ENCODE data around the gene PEX26.

Gene PEX26

GRCh38 chr22:18109410-18110193, 31.8 kb downstream of the PEX26 start:
- no peaks in the 10 kb centered on the region for H3K27me3 ChIP-seq (replicated peaks; ENCODE audit: control insufficient read depth, insufficient read depth, low read length)
- no peak for DNase-seq (ENCODE audit: extremely low read depth, insufficient read length)
- H3K4me3 ChIP-seq (replicated peaks; ENCODE audit: low read depth, low read length), result peak overlapping the region; percentile 64
- no peak for TF ChIP-seq CTCF (IDR thresholded peaks at IDR 0.05; ENCODE audit: insufficient read depth, low read length, poor library complexity, severe bottlenecking)
- H3K36me3 ChIP-seq (ENCODE audit: control insufficient read depth, insufficient read depth, low read length), result no peaks in the 10 kb centered on the region

GRCh38 chr22:18110194-18110953, 32.6 kb downstream of the PEX26 start, which contains the start of gene TUBA8:
Gene TUBA8, plus strand, starts transcription at chr22:18110809. Its CDS starts 57 bp downstream, at chr22:18110866.
- peak; percentile 85 for DNase-seq (ENCODE audit: extremely low read depth, insufficient read length)
- Histone ChIP-seq H3K27me3 (replicated peaks; ENCODE audit: control insufficient read depth, insufficient read depth, low read length) (no peaks in the 10 kb centered on the region), H3K4me3 (replicated peaks; ENCODE audit: low read depth, low read length) (peak within 1 kb of the TSS; percentile 64), H3K36me3 (ENCODE audit: control insufficient read depth, insufficient read depth, low read length) (no peaks in the 10 kb centered on the region)
- peak; percentile 22 for TF ChIP-seq CTCF (IDR thresholded peaks at IDR 0.05; ENCODE audit: insufficient read depth, low read length, poor library complexity, severe bottlenecking)

DNA sequence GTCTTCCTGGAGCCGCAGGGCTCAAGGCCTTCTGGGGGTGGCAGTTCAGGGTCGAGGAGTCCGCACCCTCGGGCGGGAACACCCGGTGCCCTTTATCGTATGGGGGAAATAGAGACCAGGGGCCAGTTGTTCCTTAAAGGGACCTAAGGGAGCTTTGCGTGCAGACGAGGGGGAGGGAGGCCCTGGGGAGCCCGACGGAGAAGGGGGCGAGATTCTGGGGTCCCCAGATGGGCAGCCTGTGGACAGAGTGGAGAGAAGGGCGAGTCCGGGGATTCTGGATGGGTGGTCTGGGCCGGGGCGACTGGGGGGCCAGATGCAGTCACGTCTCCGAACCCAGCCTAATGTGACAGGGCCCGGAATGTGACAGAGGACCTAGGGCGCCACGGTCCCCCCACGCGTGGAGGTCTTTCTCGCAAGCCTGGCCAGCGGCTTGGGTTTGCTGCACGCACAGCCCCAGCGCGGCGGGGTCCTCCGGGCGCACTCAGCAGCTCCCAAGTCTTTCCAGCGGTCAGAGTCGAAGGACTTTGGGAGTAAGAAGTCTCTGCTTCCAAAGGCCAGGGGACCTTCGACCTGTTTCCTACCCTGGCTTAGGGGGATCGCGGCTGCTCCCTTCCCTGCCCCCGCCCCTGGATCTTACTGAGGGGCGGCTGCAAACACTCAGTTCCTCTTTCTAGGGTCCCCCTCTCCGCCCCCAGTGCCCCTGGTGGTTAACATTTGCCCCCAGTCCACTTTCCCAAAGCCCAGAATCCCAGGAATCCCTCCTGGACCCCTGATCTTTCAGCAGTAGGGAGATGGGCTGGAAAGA, 33.4 kb downstream of the PEX26 start:
- H3K36me3 ChIP-seq (ENCODE audit: control insufficient read depth, insufficient read depth, low read length), result no peaks in the 10 kb centered on the region
- peak overlapping the region; percentile 64 for H3K4me3 ChIP-seq (replicated peaks; ENCODE audit: low read depth, low read length)
- DNase-seq (ENCODE audit: extremely low read depth, insufficient read length), result no peak
- H3K27me3 ChIP-seq (replicated peaks; ENCODE audit: control insufficient read depth, insufficient read depth, low read length), result no peaks in the 10 kb centered on the region
- no peak for TF ChIP-seq CTCF (IDR thresholded peaks at IDR 0.05; ENCODE audit: insufficient read depth, low read length, poor library complexity, severe bottlenecking)

DNA sequence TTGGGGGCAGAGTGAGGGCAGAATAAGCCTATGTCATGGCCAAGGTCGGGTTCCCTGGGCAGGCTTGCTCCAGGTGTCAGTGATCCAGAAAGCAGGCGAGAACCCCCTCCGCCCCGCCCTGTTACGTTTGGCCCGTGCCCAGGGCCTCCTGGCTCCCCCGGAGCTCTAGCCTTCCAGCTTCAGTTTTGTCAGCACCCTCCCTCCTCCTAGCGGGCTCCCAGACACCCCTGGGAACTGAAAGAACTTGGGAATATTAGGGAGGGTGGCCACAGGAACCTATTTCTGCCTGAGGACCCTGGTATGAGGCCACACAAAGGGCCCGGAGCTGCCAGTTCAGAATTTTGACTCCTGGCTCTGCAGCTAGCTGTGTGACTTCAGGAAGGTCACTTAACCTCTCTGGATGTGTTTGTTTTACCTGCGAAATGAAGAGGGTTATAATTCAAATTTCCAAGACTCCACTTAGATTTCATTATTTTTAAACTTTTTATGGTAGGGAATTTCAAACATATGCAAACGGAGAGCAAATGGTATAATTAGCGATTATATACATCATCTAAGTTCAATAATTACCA, 34.1 kb downstream of the PEX26 start:
- Histone ChIP-seq H3K36me3 (ENCODE audit: control insufficient read depth, insufficient read depth, low read length) (no peaks in the 10 kb centered on the region), H3K4me3 (replicated peaks; ENCODE audit: low read depth, low read length) (peak overlapping the region; percentile 64), H3K27me3 (replicated peaks; ENCODE audit: control insufficient read depth, insufficient read depth, low read length) (no peaks in the 10 kb centered on the region)
- no peak for TF ChIP-seq CTCF (IDR thresholded peaks at IDR 0.05; ENCODE audit: insufficient read depth, low read length, poor library complexity, severe bottlenecking)
- no peak for DNase-seq (ENCODE audit: extremely low read depth, insufficient read length)

DNA sequence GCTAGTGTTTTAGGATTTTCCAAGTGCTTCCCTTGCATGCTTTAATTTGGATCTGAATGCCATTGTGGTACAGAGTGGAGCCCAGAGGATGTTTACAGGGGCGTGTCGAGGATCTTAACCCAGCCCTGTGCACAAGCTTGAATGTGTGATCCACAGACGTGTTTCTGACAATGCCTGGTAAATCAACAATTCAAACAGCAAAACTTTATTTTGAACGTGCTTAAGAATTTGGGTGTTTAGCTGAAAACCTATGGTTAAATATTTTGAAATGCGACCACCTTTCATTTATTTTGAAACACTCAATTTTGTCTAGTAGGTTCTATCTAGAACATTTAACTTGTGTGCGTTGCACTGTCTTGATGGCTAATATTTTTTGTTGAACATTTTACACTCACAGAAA, 34.6 kb downstream of the PEX26 start:
- Histone ChIP-seq H3K27me3 (replicated peaks; ENCODE audit: control insufficient read depth, insufficient read depth, low read length) (no peaks in the 10 kb centered on the region), H3K4me3 (replicated peaks; ENCODE audit: low read depth, low read length) (no peak overlapping the region), H3K36me3 (ENCODE audit: control insufficient read depth, insufficient read depth, low read length) (no peaks in the 10 kb centered on the region)
- no peak for DNase-seq (ENCODE audit: extremely low read depth, insufficient read length)
- no peak for TF ChIP-seq CTCF (IDR thresholded peaks at IDR 0.05; ENCODE audit: insufficient read depth, low read length, poor library complexity, severe bottlenecking)

Measured in GM06990 (cell line).